ENCODE data around the gene CFAP90.

CFAP90 gene

GRCh38 chr5:7813007-7813406 lies 37.9 kb downstream of the CFAP90 start:
- no peak for DNase-seq (ENCODE audit: low spot score)
- no peak for TF ChIP-seq CTCF (IDR thresholded peaks at IDR 0.05; ENCODE audit: borderline replicate concordance, control extremely low read depth, extremely low read depth, insufficient read depth, missing control alignments)
- in situ Hi-C loops (cut with MboI; ENCODE audit: low sequenced_read_pairs, unreplicated experiment): no loop called here

DNA sequence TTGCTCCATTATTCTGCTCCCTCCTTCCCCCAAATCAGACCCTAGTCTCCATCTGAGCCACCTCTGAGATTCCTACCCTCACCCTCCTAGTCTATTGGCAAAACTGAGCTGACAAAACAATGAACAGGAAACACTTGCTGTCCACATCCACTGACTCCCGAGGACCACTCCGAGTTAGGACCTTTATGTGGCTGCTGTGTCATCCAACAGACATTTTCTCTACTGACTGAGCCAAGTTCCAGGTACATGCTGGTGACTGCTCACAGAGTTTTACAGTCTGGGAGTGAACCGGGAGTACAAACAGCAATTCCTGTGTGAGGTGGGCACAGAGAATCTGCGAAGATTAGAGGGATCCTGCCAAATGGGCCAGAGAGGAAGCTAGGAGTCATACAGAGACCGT lies 39.2 kb downstream of the CFAP90 start:
- DNase-seq (ENCODE audit: low spot score): no peak
- no peak for TF ChIP-seq CTCF (IDR thresholded peaks at IDR 0.05; ENCODE audit: borderline replicate concordance, control extremely low read depth, extremely low read depth, insufficient read depth, missing control alignments)
- in situ Hi-C loops (cut with MboI; ENCODE audit: low sequenced_read_pairs, unreplicated experiment): no loop called here

DNA sequence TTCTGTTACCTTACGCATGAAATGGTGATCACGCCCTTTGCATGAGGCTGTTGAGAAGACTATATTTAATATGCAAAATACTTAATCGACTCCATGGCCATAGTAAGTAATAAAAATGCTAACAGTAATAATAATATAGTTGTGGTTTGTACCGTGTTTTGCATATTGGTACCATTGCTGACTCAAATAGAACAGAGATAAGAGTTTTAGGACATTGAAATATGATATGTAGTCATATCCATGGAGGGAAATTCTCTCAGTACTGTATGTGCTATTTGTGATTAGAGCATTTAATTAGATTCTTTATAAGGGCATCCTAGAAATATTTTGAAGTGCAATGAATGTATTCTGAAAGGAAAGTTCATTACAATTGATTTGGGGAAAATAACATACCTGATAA lies 41.9 kb downstream of the CFAP90 start:
- DNase-seq (ENCODE audit: low spot score): no peak
- TF ChIP-seq CTCF (IDR thresholded peaks at IDR 0.05; ENCODE audit: borderline replicate concordance, control extremely low read depth, extremely low read depth, insufficient read depth, missing control alignments): no peak
- in situ Hi-C loops (cut with MboI; ENCODE audit: low sequenced_read_pairs, unreplicated experiment): no loop called here

DNA sequence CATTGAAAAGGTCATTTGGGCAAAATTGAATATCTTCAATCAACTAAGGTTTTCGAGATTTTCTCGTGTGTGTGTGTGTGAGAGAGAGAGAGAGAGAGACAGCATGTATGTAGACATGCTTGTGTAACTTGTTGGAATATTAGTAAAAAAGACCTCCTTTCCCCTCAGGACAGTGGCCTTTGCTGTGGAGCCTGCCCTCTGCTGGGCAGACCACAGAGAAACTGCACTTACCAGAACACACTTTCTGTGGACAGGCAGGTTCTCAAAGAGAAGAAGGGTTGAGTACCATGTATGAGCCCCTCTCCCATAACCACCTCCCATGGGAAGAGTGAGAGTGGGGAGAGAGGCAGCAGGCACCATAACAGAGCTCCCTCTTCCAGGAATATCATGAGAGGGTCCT lies 45.6 kb downstream of the CFAP90 start:
- peak; percentile 32 for TF ChIP-seq CTCF (IDR thresholded peaks at IDR 0.05; ENCODE audit: borderline replicate concordance, control extremely low read depth, extremely low read depth, insufficient read depth, missing control alignments)
- DNase-seq (ENCODE audit: low spot score): no peak
- in situ Hi-C loops (cut with MboI; ENCODE audit: low sequenced_read_pairs, unreplicated experiment): no loop called here

- no peak for TF ChIP-seq CTCF (IDR thresholded peaks at IDR 0.05; ENCODE audit: borderline replicate concordance, control extremely low read depth, extremely low read depth, insufficient read depth, missing control alignments)
- in situ Hi-C loops (cut with MboI; ENCODE audit: low sequenced_read_pairs, unreplicated experiment): no loop called here
- DNase-seq (ENCODE audit: low spot score): no peak
Measured at GRCh38 chr5:7803937-7804336, 47.0 kb downstream of the CFAP90 start.

DNA sequence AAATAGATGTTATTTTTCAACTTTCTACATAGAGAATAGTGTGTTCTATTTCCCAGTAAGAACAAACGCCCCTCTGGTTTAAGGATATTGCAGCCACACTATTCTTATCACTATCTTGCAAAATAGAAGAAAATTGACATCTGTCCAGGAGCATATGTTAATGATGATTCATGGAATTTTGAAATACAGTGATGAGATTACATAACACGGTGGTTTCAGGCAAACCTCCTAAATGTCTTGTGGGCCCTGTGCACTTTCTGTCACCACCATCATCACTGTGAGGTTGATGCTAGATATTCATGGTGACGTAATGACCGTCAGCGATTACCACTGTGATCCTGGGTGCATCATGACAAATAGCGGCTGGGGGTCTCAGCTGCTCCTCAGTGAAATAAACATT lies 48.1 kb downstream of the CFAP90 start:
- DNase-seq (ENCODE audit: low spot score): no peak
- in situ Hi-C loops (cut with MboI; ENCODE audit: low sequenced_read_pairs, unreplicated experiment): no loop called here

More for the DNA sequence above, 48.1 kb downstream of the CFAP90 start:
- no peak for TF ChIP-seq CTCF (IDR thresholded peaks at IDR 0.05; ENCODE audit: borderline replicate concordance, control extremely low read depth, extremely low read depth, insufficient read depth, missing control alignments)

Data from GM13976 (cell line).